ENCODE measurements around the gene PROCA1.

DNA sequence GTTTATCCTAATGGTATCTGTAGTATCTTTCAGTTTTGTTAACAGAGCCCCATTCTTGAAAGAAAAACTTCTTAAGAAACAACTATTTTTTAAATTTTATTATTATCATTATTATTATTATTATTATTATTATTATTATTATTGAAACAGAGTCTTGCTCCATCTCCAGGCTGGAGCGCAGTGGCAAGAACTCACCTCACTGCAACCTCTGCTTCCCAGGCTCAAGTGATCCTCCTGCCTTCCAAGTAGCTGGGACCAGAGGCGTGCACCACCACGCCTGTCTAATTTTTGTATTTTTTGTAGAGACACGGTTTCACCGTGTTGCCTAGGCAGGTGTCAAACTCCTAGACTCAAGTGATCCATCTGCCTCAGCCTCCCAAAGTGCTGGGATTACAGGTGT, 26.3 kb downstream of the PROCA1 start:
- TF ChIP-seq POLR2AphosphoS5 (IDR thresholded peaks at IDR 0.05; ENCODE audit: low read depth, low read length) (no peak), POLR2A (IDR thresholded peaks at IDR 0.05; ENCODE audit: low read depth, low read length) (no peak), SPI1 (IDR thresholded peaks at IDR 0.05; ENCODE audit: low read depth, low read length) (no peak), POU2F2 (IDR thresholded peaks at IDR 0.05; ENCODE audit: low read depth, low read length) (no peak), TAF1 (IDR thresholded peaks at IDR 0.05; ENCODE audit: low read depth, low read length) (no peak)
